Suprapubic skin (tissue), 4 donors: ENCODE measurements around the gene TMC6.

ENCODE experiments used
- CTCF ChIP-seq, 2 donors: fragments of 200-600 bp in 1 of 2; fragments of 450-650 bp in 1 of 2; sonication (generic) in 1 of 2; IDR thresholded peaks; one replicate each; pipeline ENCODE4 v1.5.1; 2016 to 2019; ENCODE audit warnings: antibody characterized with exemption in 2 of 2, mild to moderate bottlenecking in 1 of 2, moderate library complexity in 1 of 2
- EP300 ChIP-seq: sonication (generic); formaldehyde crosslinking; IDR thresholded peaks from one replicate; pipeline ENCODE4 v1.6.1; 2017; ENCODE audit warnings: antibody characterized with exemption
- POLR2AphosphoS5 ChIP-seq, 3 donors: sonication (generic); formaldehyde crosslinking; IDR thresholded peaks; one replicate each; pipeline ENCODE4 v1.6.1; 2017; ENCODE audit warnings: antibody characterized with exemption in 3 of 3

GRCh38 chr17:78130090-78130436 is 1.5 kb upstream of the TMC6 start:
- no peak for TF ChIP-seq CTCF (IDR thresholded peaks at IDR 0.05)
- TF ChIP-seq POLR2AphosphoS5 (IDR thresholded peaks at IDR 0.05), result no peak
- TF ChIP-seq EP300, result no peak
